HCT116 (cell line): ENCODE results near the gene SSX2IP.
"Not testable (repeated sequence)": the region's sequence is repeated elsewhere in the genome, so short reads cannot be mapped to it uniquely, and the experiment has no call there.

Source experiments
- POLR2A ChIP-seq: IDR thresholded peaks from 2 replicates; pipeline ENCODE4 v1.7.0; 2011; ENCODE audit warnings: borderline replicate concordance; ENCODE audit not compliant: insufficient read depth, insufficient read length; ENCODE audit errors: extremely low read depth
- POLR2AphosphoS5 ChIP-seq: IDR thresholded peaks from 2 replicates; pipeline ENCODE4 v1.6.1; 2011; ENCODE audit warnings: mild to moderate bottlenecking, low read depth, low read length, moderate library complexity

- not testable (repeated sequence) for TF ChIP-seq POLR2A, POLR2AphosphoS5
Measured at GRCh38 chr1:84594959-84595358, 95.3 kb downstream of the SSX2IP start.
